Thyroid gland (tissue), 4 donors: Measurements from ENCODE around the gene ATMIN. TPM values are rescaled to one million over a fixed set of nuclear protein-coding genes. Genes with fewer than 3 reads are reported as not detected.

Source experiments
- DNase-seq, 2 donors: peaks; one replicate each; pipeline ENCODE4 v3.0.0-alpha.2; 2019
- H3K27ac ChIP-seq, 3 donors: fragments of 200-600 bp; sonication (generic); 1 replicate in 2 of 3; 2 replicates in 1 of 3; pipeline ENCODE4 v1.5.1; 2016 to 2019; ENCODE audit warnings: mild to moderate bottlenecking in 1 of 3, moderate library complexity in 1 of 3
- H3K27me3 ChIP-seq: fragments of 200-600 bp; sonication (generic); one replicate; pipeline ENCODE4 v1.5.1; 2019
- H3K36me3 ChIP-seq, 2 donors: fragments of 200-600 bp; sonication (generic); one replicate each; pipeline ENCODE4 v1.5.1; 2016 to 2019
- H3K4me1 ChIP-seq, 2 donors: fragments of 200-600 bp; sonication (generic); one replicate each; pipeline ENCODE4 v1.5.1; 2017 to 2019
- H3K4me3 ChIP-seq, 3 donors: fragments of 200-600 bp; sonication (generic); replicated peaks in 1 of 3; 1 replicate in 2 of 3; 2 replicates in 1 of 3; pipeline ENCODE4 v1.5.1; 2016; ENCODE audit warnings: mild to moderate bottlenecking in 1 of 3
- H3K9me3 ChIP-seq: fragments of 200-600 bp; sonication (generic); one replicate; pipeline ENCODE4 v1.5.1; 2017
- CTCF ChIP-seq, 6 experiments: fragments of 200-600 bp in 3 of 6; fragments of 450-650 bp in 3 of 6; sonication (generic) in 3 of 6; IDR thresholded peaks; one replicate each; pipeline ENCODE4 v1.5.1; 2016 to 2019; ENCODE audit warnings: antibody characterized with exemption in 6 of 6, mild to moderate bottlenecking in 2 of 6, inconsistent platforms in 1 of 6, moderate library complexity in 1 of 6
- POLR2A ChIP-seq, 2 donors: fragments of 450-650 bp; IDR thresholded peaks; one replicate each; pipeline ENCODE4 v1.6.1; 2017; ENCODE audit warnings: antibody characterized with exemption in 2 of 2, mild to moderate bottlenecking in 2 of 2, moderate library complexity in 1 of 2
- WGBS, 2 donors: methylation state at CpG; one replicate each; pipeline ENCODE4 v1.1.5; 2017; 5-methylcytosine and 5-hydroxymethylcytosine counted together
- intact Hi-C: fragments of 100-400 bp; cut with DNase I; formaldehyde crosslinking; loops from one replicate; pipeline ENCODE4 v1.15.1; 2023
- total RNA-seq, 4 donors: library from RNA; depleted of rRNA; stranded (reverse); fragments of >200 nt; gene quantifications; one replicate each; pipeline ENCODE4 v1.2.3, GENCODE V29; 2016

ATMIN gene
- total RNA-seq, 4 donors from 2014 or later, result 49.2 to 57.6 (median 53.3) TPM

- Histone ChIP-seq H3K4me3 (peak within 1 kb of the TSS; percentile 5 to 38 (median 14)), H3K4me1 (peaks cover 21 to 24% of the 10 kb centered on the region in 2 donors), H3K9me3 (no peaks in the 10 kb centered on the region), H3K27me3 (no peaks in the 10 kb centered on the region), H3K36me3 (no peaks in the 10 kb centered on the region), H3K27ac (peak within 1 kb of the TSS; percentile 88 to 96 (median 93))
- peak; percentile 5 to 84 for TF ChIP-seq POLR2A (IDR thresholded peaks at IDR 0.05)
- TF ChIP-seq CTCF (IDR thresholded peaks at IDR 0.05), result peak in 2 of 6 experiments; percentile 6 to 12
- whole genome bisulfite sequencing, 2 donors, result 8 to 30% methylated on average over 11 to 37 of the region's 59 CpGs
- DNase-seq, result peak; percentile 98
- intact Hi-C loops, result loop anchor here (2.0 to 10.0 kb wide), 3 partner anchors 19 to 73 kb away; partner anchors contain the start of genes CENPN, CMC2 and GCSH
These were observed 41.7 kb downstream of the ATMIN start, which contains the start of gene C16orf46 for GRCh38 chr16:81077076-81077940. Gene C16orf46, minus strand, starts transcription at chr16:81077238. Its CDS starts 13,283 bp downstream, at chr16:81063955.

DNA sequence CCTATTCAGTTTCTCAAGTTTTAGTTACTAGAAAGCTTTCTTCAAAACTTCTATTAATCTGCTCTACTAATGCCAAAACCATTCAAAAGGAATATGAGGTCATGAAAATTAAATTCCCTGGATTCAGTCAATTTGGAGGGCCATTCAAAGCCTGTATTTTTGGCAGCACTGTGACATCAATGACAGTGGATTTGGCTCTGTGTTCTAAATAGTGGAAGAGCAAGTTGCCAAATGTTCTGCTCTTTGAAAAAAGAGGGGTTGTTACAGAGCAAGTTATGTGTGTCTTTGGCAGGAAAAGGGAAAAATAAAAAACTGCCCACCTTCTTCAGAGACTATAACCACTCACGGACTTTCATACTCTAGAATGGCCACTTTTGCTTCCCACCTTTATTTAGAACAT is 44.6 kb downstream of the ATMIN start:
- H3K4me3 ChIP-seq, result no peak overlapping the region
- H3K36me3 ChIP-seq, result no peaks in the 10 kb centered on the region
- H3K27me3 ChIP-seq, result no peaks in the 10 kb centered on the region
- peaks cover 17 to 19% of the 10 kb centered on the region in 2 donors for H3K4me1 ChIP-seq
- no peak for DNase-seq
- WGBS, 2 donors, result 18 to 40% methylated on average over 1 of the region's 1 CpG
- peak overlapping the region in 2 of 3 donors; percentile 24 to 54 for H3K27ac ChIP-seq
- TF ChIP-seq CTCF (IDR thresholded peaks at IDR 0.05) (no peak), POLR2A (IDR thresholded peaks at IDR 0.05) (peak in 1 of 2 donors; percentile 9)
- intact Hi-C loops, result no loop called here
- no peaks in the 10 kb centered on the region for H3K9me3 ChIP-seq

DNA sequence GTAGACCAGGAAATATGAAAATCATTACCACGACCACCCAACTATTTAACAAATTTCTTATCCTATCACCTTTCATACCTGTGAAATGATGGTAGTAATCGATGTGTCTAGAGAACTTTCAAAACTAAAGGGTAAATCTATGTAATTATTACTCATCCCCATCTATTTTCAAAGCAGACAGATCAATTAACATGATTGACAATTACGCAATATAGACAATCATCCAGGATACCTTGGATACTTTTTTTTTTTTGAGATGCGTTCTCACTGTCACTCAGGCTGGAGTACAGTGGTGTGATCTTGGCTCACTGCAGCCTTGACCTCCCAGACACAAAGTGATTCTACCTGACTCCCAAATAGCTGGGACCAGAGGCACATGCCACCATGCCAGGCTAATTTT is 45.4 kb downstream of the ATMIN start:
- TF ChIP-seq POLR2A (IDR thresholded peaks at IDR 0.05) (no peak), CTCF (IDR thresholded peaks at IDR 0.05) (no peak)
- H3K4me3 ChIP-seq, result no peak overlapping the region
- no peak for DNase-seq
- WGBS, 2 donors, result 96 to 98% methylated on average over 4 of the region's 4 CpGs
- no peaks in the 10 kb centered on the region for H3K36me3 ChIP-seq
- no peaks in the 10 kb centered on the region for H3K9me3 ChIP-seq
- H3K27me3 ChIP-seq, result no peaks in the 10 kb centered on the region
- H3K4me1 ChIP-seq, result peaks cover 13 to 18% of the 10 kb centered on the region in 2 donors
- intact Hi-C loops, result no loop called here
- peak overlapping the region in 1 of 3 donors; percentile 54 for H3K27ac ChIP-seq

DNA sequence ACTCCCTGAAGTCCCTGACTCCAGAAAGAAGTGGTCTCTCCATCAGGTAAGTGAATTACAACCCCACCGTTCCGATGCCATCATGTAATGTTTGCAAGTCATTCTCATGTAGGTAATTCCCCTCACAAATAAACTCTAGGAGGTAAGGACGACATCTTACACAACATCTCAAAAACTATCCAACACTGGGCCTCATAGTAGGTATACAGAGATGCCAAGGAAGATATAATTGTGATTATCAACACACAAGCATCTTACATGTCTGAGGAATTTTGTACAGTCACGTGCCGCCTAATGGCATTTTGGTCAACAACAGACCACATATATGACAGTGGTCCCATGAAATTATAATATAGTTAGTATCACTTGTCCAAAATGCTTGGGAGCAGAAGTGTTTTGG is 53.2 kb downstream of the ATMIN start:
- Histone ChIP-seq H3K27me3 (no peaks in the 10 kb centered on the region), H3K9me3 (no peaks in the 10 kb centered on the region)
- intact Hi-C loops, result no loop called here

GRCh38 chr16:81094771-81095251 is 59.2 kb downstream of the ATMIN start:
- peak; percentile 64 to 66 for DNase-seq
- peaks cover 26 to 35% of the 10 kb centered on the region in 2 donors for H3K4me1 ChIP-seq
- no peaks in the 10 kb centered on the region for H3K27me3 ChIP-seq
- WGBS, 2 donors, result 35 to 51% methylated on average over 21 of the region's 21 CpGs
- H3K36me3 ChIP-seq, result no peaks in the 10 kb centered on the region
- H3K4me3 ChIP-seq, result no peak overlapping the region
- intact Hi-C loops, result loop anchor here (10.0 kb wide), 1 partner anchor 220 kb away; the partner anchor contains the start of gene GAN
- no peaks in the 10 kb centered on the region for H3K9me3 ChIP-seq
- TF ChIP-seq CTCF (IDR thresholded peaks at IDR 0.05) (no peak), POLR2A (IDR thresholded peaks at IDR 0.05) (peak in 1 of 2 donors; percentile 19)
- H3K27ac ChIP-seq, result peak overlapping the region; percentile 71 to 87 (median 87)

More for the DNA sequence above, 53.2 kb downstream of the ATMIN start:
- Histone ChIP-seq H3K4me3 (no peak overlapping the region), H3K4me1 (peaks cover 17 to 26% of the 10 kb centered on the region in 2 donors), H3K27ac (no peak overlapping the region), H3K36me3 (no peaks in the 10 kb centered on the region)
- no peak for DNase-seq
- 94 to 96% methylated on average over 5 of the region's 5 CpGs for WGBS, 2 donors
- no peak for TF ChIP-seq POLR2A (IDR thresholded peaks at IDR 0.05)
